ENCODE measurements around the gene HPGD.

The HPGD gene

DNA sequence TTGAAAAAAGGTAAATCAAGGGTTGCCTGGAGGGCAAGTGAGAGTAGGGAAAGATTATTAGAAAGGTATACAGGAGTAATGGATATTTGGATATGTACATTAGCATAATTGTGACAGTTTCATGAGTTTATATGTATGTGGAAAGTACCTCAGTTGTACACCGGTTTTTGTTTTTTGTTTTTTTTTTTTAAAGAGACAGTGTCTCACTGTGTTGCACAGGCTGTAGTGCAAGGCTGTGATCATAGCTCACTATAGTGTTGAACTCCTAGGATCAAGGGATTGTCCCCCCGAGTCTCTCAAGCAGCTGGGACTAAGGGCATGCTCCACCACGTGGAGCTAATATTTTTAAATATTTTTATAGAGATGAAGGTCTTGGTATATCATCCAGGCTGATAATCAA, 15.3 kb upstream of the HPGD start:
- TF ChIP-seq EGR1 (IDR thresholded peaks at IDR 0.05) (no peak), MAX (IDR thresholded peaks at IDR 0.05) (no peak), TAF1 (IDR thresholded peaks at IDR 0.05; ENCODE audit: low read depth) (no peak), TEAD4 (IDR thresholded peaks at IDR 0.05) (no peak), YY1 (IDR thresholded peaks at IDR 0.05; ENCODE audit: low read depth) (no peak), FOXM1 (IDR thresholded peaks at IDR 0.05; ENCODE audit: borderline replicate concordance, low read depth) (no peak), ZBTB7A (IDR thresholded peaks at IDR 0.05; ENCODE audit: low read depth) (no peak), EP300 (IDR thresholded peaks at IDR 0.05; ENCODE audit: borderline replicate concordance) (no peak), USF1 (IDR thresholded peaks at IDR 0.05) (no peak), CREB1 (IDR thresholded peaks at IDR 0.05; ENCODE audit: low read depth) (no peak), TCF12 (IDR thresholded peaks at IDR 0.05; ENCODE audit: low read depth) (no peak), NFIC (IDR thresholded peaks at IDR 0.05) (no peak), CEBPB (IDR thresholded peaks at IDR 0.05) (no peak), REST (IDR thresholded peaks at IDR 0.05; ENCODE audit: low read depth) (no peak), RAD21 (IDR thresholded peaks at IDR 0.05; ENCODE audit: low read depth) (no peak)

DNA sequence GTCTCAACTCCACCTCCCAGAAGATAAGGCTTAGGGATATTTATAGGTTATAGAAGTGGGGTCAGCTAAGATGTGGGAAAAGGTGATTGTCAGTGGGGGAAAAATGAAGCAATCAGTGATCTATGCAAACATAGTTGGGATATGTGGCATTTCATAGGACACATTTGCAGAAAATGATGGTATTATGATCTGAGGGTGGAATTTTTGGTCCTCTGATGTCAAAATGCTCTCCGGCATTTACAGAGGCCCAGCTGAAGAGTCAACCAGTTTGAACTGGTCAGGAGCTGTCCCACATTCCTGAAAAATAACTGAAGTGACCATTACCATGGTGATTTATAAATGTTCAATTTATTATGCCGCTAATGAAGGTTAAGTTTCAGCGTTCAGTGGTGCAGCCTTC, 12.2 kb upstream of the HPGD start:
- TF ChIP-seq TCF12 (IDR thresholded peaks at IDR 0.05; ENCODE audit: low read depth) = no peak
- no peak for TF ChIP-seq REST (IDR thresholded peaks at IDR 0.05; ENCODE audit: low read depth)
- TF ChIP-seq NFIC (IDR thresholded peaks at IDR 0.05) = no peak
- no peak for TF ChIP-seq TEAD4 (IDR thresholded peaks at IDR 0.05)
- no peak for TF ChIP-seq RAD21 (IDR thresholded peaks at IDR 0.05; ENCODE audit: low read depth)
- no peak for TF ChIP-seq EGR1 (IDR thresholded peaks at IDR 0.05)
- no peak for TF ChIP-seq CREB1 (IDR thresholded peaks at IDR 0.05; ENCODE audit: low read depth)
- TF ChIP-seq CEBPB (IDR thresholded peaks at IDR 0.05) = no peak
- TF ChIP-seq USF1 (IDR thresholded peaks at IDR 0.05) = no peak
- TF ChIP-seq YY1 (IDR thresholded peaks at IDR 0.05; ENCODE audit: low read depth) = no peak
- TF ChIP-seq ZBTB7A (IDR thresholded peaks at IDR 0.05; ENCODE audit: low read depth) = no peak
- no peak for TF ChIP-seq EP300 (IDR thresholded peaks at IDR 0.05; ENCODE audit: borderline replicate concordance)
- TF ChIP-seq FOXM1 (IDR thresholded peaks at IDR 0.05; ENCODE audit: borderline replicate concordance, low read depth) = no peak
- TF ChIP-seq TAF1 (IDR thresholded peaks at IDR 0.05; ENCODE audit: low read depth) = no peak
- TF ChIP-seq MAX (IDR thresholded peaks at IDR 0.05) = no peak

- TF ChIP-seq TCF12 (IDR thresholded peaks at IDR 0.05; ENCODE audit: low read depth) (no peak), RAD21 (IDR thresholded peaks at IDR 0.05; ENCODE audit: low read depth) (no peak), EP300 (IDR thresholded peaks at IDR 0.05; ENCODE audit: borderline replicate concordance) (no peak), TAF1 (IDR thresholded peaks at IDR 0.05; ENCODE audit: low read depth) (no peak), USF1 (IDR thresholded peaks at IDR 0.05) (no peak), TEAD4 (IDR thresholded peaks at IDR 0.05) (no peak), CREB1 (IDR thresholded peaks at IDR 0.05; ENCODE audit: low read depth) (no peak), FOXM1 (IDR thresholded peaks at IDR 0.05; ENCODE audit: borderline replicate concordance, low read depth) (no peak), NFIC (IDR thresholded peaks at IDR 0.05) (no peak), YY1 (IDR thresholded peaks at IDR 0.05; ENCODE audit: low read depth) (no peak), REST (IDR thresholded peaks at IDR 0.05; ENCODE audit: low read depth) (no peak), CEBPB (IDR thresholded peaks at IDR 0.05) (no peak), EGR1 (IDR thresholded peaks at IDR 0.05) (no peak), MAX (IDR thresholded peaks at IDR 0.05) (no peak), ZBTB7A (IDR thresholded peaks at IDR 0.05; ENCODE audit: low read depth) (no peak)
Measured at GRCh38 chr4:174532445-174532844, 10.2 kb upstream of the HPGD start.
